Osteoblast (primary cell): Measurements from ENCODE around the gene EYA3. TPM values are rescaled to one million over a fixed set of nuclear protein-coding genes. Genes with fewer than 3 reads are reported as not detected.

Experiments used
- DNase-seq: peaks from one replicate; pipeline ENCODE4 v3.0.0; 2011; ENCODE audit warnings: low spot score, mixed read lengths; ENCODE audit not compliant: insufficient read length; ENCODE audit errors: missing footprints
- H2AFZ ChIP-seq: 2 replicates; pipeline ENCODE4 v1.6.0; 2011; ENCODE audit warnings: mild to moderate bottlenecking, low read length
- H3K27ac ChIP-seq: 2 replicates; pipeline ENCODE4 v1.5.1; 2011; ENCODE audit warnings: mild to moderate bottlenecking, low read depth, low read length, moderate library complexity
- H3K27me3 ChIP-seq: 2 replicates; pipeline ENCODE4 v1.6.0; 2012; ENCODE audit warnings: mild to moderate bottlenecking, control low read depth, inconsistent platforms, low read length, moderate library complexity; ENCODE audit not compliant: insufficient read depth
- H3K36me3 ChIP-seq: 2 replicates; pipeline ENCODE4 v1.5.1; 2011; ENCODE audit warnings: mild to moderate bottlenecking, low read length, control low read depth, moderate library complexity; ENCODE audit not compliant: insufficient read depth
- H3K4me1 ChIP-seq: 2 replicates; pipeline ENCODE4 v1.5.1; 2011; ENCODE audit warnings: mild to moderate bottlenecking, low read length, control low read depth, moderate library complexity; ENCODE audit not compliant: insufficient read depth
- H3K4me2 ChIP-seq: 2 replicates; pipeline ENCODE4 v1.6.0; 2011; ENCODE audit warnings: mild to moderate bottlenecking, low read length; ENCODE audit not compliant: insufficient read depth
- H3K4me3 ChIP-seq: fragments of 200-600 bp; sonication (generic); 3 replicates; pipeline ENCODE4 v1.5.1; 2012; ENCODE audit warnings: mild to moderate bottlenecking, low read length, inconsistent platforms; ENCODE audit not compliant: insufficient read depth
- H3K79me2 ChIP-seq: 2 replicates; pipeline ENCODE4 v1.6.0; 2012; ENCODE audit warnings: mild to moderate bottlenecking, low read length, control low read depth, inconsistent platforms; ENCODE audit not compliant: insufficient read depth
- H3K9me3 ChIP-seq: 2 replicates; pipeline ENCODE4 v1.5.1; 2011; ENCODE audit warnings: low read depth, low read length, control low read depth
- H4K20me1 ChIP-seq: 2 replicates; pipeline ENCODE4 v1.6.0; 2012; ENCODE audit warnings: mild to moderate bottlenecking, low read length, control low read depth; ENCODE audit not compliant: insufficient read depth
- total RNA-seq: library from RNA; depleted of rRNA; stranded (reverse); fragments of >200 nt; gene quantifications from 2 replicates; pipeline ENCODE4 v1.2.3, GENCODE V29; 2012
- TF ChIP-seq, protein P1 (sequence below): IDR thresholded peaks from 2 replicates; pipeline ENCODE4 v1.5.1; 2011; ENCODE audit warnings: mild to moderate bottlenecking, low read depth, low read length, moderate library complexity; ENCODE audit errors: extremely low read depth

The EYA3 gene
- total RNA-seq, 1 donor, result 10.9 TPM

DNA sequence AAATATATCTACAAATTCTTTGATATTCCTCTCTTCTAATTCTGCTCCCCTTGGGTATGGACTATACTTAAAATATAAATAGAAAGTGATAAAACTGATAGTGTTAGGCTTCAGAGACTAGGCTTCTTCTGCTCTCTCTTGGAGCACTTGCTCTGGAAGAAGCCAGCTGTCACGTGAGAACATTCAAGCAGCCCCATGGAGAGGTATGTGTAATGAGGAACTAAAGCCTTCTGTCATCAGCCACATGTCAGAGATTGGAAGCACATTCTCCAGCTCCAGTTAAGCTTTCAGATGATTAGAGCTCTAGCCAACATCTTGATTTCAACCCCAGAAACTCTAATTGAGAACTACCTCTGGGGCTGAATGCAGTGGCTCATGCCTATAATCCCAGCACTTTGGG, 94.3 kb downstream of the EYA3 start:
- DNase-seq, result no peak
- peaks cover 39% of the 10 kb centered on the region for H3K36me3 ChIP-seq
- no peak overlapping the region for H3K4me3 ChIP-seq
- no peak overlapping the region for H3K27ac ChIP-seq
- no peak overlapping the region for H3K4me2 ChIP-seq
- no peaks in the 10 kb centered on the region for H3K79me2 ChIP-seq
- H3K4me1 ChIP-seq, result no peaks in the 10 kb centered on the region
- TF ChIP-seq, protein P1, sequence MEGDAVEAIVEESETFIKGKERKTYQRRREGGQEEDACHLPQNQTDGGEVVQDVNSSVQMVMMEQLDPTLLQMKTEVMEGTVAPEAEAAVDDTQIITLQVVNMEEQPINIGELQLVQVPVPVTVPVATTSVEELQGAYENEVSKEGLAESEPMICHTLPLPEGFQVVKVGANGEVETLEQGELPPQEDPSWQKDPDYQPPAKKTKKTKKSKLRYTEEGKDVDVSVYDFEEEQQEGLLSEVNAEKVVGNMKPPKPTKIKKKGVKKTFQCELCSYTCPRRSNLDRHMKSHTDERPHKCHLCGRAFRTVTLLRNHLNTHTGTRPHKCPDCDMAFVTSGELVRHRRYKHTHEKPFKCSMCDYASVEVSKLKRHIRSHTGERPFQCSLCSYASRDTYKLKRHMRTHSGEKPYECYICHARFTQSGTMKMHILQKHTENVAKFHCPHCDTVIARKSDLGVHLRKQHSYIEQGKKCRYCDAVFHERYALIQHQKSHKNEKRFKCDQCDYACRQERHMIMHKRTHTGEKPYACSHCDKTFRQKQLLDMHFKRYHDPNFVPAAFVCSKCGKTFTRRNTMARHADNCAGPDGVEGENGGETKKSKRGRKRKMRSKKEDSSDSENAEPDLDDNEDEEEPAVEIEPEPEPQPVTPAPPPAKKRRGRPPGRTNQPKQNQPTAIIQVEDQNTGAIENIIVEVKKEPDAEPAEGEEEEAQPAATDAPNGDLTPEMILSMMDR, result no peak
- no peaks in the 10 kb centered on the region for H3K27me3 ChIP-seq
- no peaks in the 10 kb centered on the region for H3K9me3 ChIP-seq
- no peak overlapping the region for H2AFZ ChIP-seq
- no peaks in the 10 kb centered on the region for H4K20me1 ChIP-seq

DNA sequence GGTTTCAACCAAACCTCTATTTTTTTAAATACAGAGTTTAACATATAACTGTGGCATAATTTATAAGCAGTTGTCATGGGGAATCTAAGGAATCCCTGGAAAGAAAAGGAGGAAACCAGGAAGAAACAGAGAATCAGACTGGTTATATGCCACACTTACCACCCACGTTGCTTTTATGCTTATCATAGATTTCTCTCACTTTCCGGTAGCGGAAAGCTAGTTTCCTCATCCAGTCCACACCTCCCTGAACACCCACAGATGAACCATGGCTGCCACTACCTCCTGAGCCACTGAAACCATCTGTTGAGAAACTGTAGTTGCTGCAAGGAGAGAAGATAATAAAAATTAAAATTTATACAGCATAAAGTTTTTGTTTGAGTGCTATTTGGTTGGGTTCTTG, 95.2 kb downstream of the EYA3 start:
- Histone ChIP-seq H2AFZ (no peak overlapping the region), H3K27ac (no peak overlapping the region), H3K4me2 (no peak overlapping the region), H3K4me3 (no peak overlapping the region), H3K79me2 (no peaks in the 10 kb centered on the region), H3K27me3 (no peaks in the 10 kb centered on the region), H3K4me1 (no peaks in the 10 kb centered on the region), H4K20me1 (no peaks in the 10 kb centered on the region), H3K36me3 (peaks cover 40% of the 10 kb centered on the region), H3K9me3 (no peaks in the 10 kb centered on the region)
- DNase-seq, result no peak
- TF ChIP-seq, protein P1, result no peak

DNA sequence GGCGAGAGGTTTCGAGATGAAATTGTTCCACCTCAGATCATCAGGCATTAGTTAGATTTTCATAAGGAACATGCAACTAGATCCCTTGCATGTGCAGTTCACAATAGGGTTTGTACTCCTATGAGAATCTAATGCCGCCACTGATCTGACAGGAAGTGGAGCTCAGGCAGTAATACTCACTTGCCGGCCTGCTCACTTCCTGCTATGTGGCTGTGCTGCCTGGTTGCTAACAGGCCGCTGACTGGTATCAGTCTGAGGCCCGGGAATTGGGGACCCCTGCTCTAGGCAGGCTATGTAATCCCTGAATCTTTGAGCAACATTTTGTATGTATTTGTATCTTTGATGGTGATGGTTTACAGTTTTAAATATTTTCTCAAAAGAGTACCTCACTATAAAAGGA, 96.1 kb downstream of the EYA3 start:
- Histone ChIP-seq H3K27ac (no peak overlapping the region), H3K4me3 (no peak overlapping the region), H3K4me1 (no peaks in the 10 kb centered on the region), H3K79me2 (no peaks in the 10 kb centered on the region), H3K36me3 (peaks cover 40% of the 10 kb centered on the region), H3K27me3 (no peaks in the 10 kb centered on the region), H3K4me2 (no peak overlapping the region), H4K20me1 (no peaks in the 10 kb centered on the region), H2AFZ (no peak overlapping the region), H3K9me3 (no peaks in the 10 kb centered on the region)
- no peak for DNase-seq
- TF ChIP-seq, protein P1, result no peak

DNA sequence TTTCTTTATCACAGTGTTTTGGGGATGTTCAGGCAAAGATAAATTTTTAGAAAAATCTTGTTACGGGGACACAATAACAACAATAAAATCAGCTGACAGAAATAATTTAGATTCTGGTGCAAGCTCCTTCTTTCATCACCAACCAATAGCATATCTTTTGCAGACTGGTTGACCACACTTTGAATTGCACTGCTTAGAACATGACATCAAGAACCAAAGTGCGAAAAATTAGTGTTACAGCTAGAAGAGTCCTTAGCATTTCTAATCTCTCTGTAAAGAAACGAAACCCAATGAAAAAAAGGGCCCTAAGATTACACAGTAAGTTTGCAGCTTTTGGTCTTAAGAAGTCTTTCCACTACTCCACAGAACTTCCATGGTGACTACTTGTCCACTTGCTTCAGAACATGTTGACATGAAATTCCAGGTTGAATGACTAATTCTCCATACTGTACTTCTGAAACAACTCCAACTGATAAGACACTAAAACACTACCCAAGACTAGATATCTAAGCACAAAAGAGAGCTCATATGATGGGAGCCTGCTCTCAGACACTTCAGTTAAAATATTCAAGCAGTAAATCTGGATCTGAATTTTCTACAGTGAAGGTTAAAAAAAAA, 97.4 kb downstream of the EYA3 start:
- no peak for DNase-seq
- H3K4me1 ChIP-seq, result no peaks in the 10 kb centered on the region
- no peak overlapping the region for H2AFZ ChIP-seq
- no peak overlapping the region for H3K4me3 ChIP-seq
- no peak overlapping the region for H3K27ac ChIP-seq
- no peaks in the 10 kb centered on the region for H3K9me3 ChIP-seq
- H3K36me3 ChIP-seq, result peaks cover 30% of the 10 kb centered on the region
- no peaks in the 10 kb centered on the region for H4K20me1 ChIP-seq
- no peaks in the 10 kb centered on the region for H3K27me3 ChIP-seq
- TF ChIP-seq, protein P1, result no peak
- H3K79me2 ChIP-seq, result no peaks in the 10 kb centered on the region
- H3K4me2 ChIP-seq, result no peak overlapping the region
